Measurements from ENCODE around the gene PLEKHA8.

- TF ChIP-seq POLR2A (IDR thresholded peaks at IDR 0.05) (no peak), CTCF (IDR thresholded peaks at IDR 0.05) (no peak)
These were observed 147.5 kb downstream of the PLEKHA8 start for GRCh38 chr7:30175636-30176147.

Data from tibial nerve (tissue), 3 donors.